Measurements from ENCODE around the gene SMIM26. TPM values are rescaled to one million over a fixed set of nuclear protein-coding genes. Genes with fewer than 3 reads are reported as not detected.

Gene SMIM26
- total RNA-seq, 1 donor from 2014 or later, result 126 TPM

- no peak overlapping the region for H3K9ac ChIP-seq (ENCODE audit: low read depth in 1 of 3, low read length in 3 of 3)
- peaks cover 40 to 62% (median 58%) of the 10 kb centered on the region in 3 donors for H3K36me3 ChIP-seq (ENCODE audit: control insufficient read depth in 3 of 3, insufficient read depth in 3 of 3, low read length in 3 of 3)
- no peaks in the 10 kb centered on the region for H3K4me1 ChIP-seq (ENCODE audit: control insufficient read depth in 3 of 3, insufficient read depth in 3 of 3, low read length in 3 of 3)
Measured at GRCh38 chr20:18533978-18534644, 33.1 kb upstream of the SMIM26 start.

GRCh38 chr20:18537651-18538050, 29.6 kb upstream of the SMIM26 start:
- H3K9ac ChIP-seq (ENCODE audit: low read depth in 1 of 3, low read length in 3 of 3), result no peak overlapping the region
- H3K27me3 ChIP-seq (ENCODE audit: control insufficient read depth in 3 of 3, insufficient read depth in 3 of 3, low read length in 3 of 3), result no peaks in the 10 kb centered on the region
- no peak overlapping the region for H3K4me3 ChIP-seq (ENCODE audit: low read length in 3 of 3)
- H3K9me3 ChIP-seq (ENCODE audit: control insufficient read depth in 3 of 3, low read length in 3 of 3), result no peaks in the 10 kb centered on the region
- H3K27ac ChIP-seq (ENCODE audit: low read depth, low read length), result no peak overlapping the region
- peaks cover 30 to 50% (median 49%) of the 10 kb centered on the region in 3 donors for H3K36me3 ChIP-seq (ENCODE audit: control insufficient read depth in 3 of 3, insufficient read depth in 3 of 3, low read length in 3 of 3)
- no peaks in the 10 kb centered on the region for H3K4me1 ChIP-seq (ENCODE audit: control insufficient read depth in 3 of 3, insufficient read depth in 3 of 3, low read length in 3 of 3)

More at GRCh38 chr20:18533978-18534644, 33.1 kb upstream of the SMIM26 start:
- no peaks in the 10 kb centered on the region for H3K27me3 ChIP-seq (ENCODE audit: control insufficient read depth in 3 of 3, insufficient read depth in 3 of 3, low read length in 3 of 3)
- H3K4me3 ChIP-seq (ENCODE audit: low read length in 3 of 3), result no peak overlapping the region
- no peak overlapping the region for H3K27ac ChIP-seq (ENCODE audit: low read depth, low read length)
- no peaks in the 10 kb centered on the region for H3K9me3 ChIP-seq (ENCODE audit: control insufficient read depth in 3 of 3, low read length in 3 of 3)

DNA sequence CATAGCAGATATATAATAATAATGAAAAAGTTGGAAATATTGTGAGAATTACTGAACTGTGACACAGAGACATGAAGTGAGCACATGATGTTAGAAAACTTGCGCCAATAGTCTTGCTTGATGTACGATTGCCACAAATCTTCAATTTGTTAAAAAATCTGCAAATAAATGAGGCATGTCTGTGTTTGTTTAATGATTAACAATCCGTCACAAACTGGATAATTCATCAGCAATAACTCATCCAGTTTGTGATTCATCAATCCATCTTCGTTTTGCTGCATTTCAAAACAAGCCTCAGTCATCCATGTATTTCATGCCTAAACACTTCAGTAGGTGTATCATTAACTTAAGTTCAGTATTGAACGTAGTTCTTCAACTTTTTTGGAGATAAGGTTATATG, 25.5 kb upstream of the SMIM26 start:
- Histone ChIP-seq H3K4me3 (ENCODE audit: low read length in 3 of 3) (no peak overlapping the region), H3K36me3 (ENCODE audit: control insufficient read depth in 3 of 3, insufficient read depth in 3 of 3, low read length in 3 of 3) (peaks cover 20 to 63% (median 55%) of the 10 kb centered on the region in 3 donors), H3K4me1 (ENCODE audit: control insufficient read depth in 3 of 3, insufficient read depth in 3 of 3, low read length in 3 of 3) (no peaks in the 10 kb centered on the region), H3K27me3 (ENCODE audit: control insufficient read depth in 3 of 3, insufficient read depth in 3 of 3, low read length in 3 of 3) (no peaks in the 10 kb centered on the region), H3K9ac (ENCODE audit: low read depth in 1 of 3, low read length in 3 of 3) (no peak overlapping the region), H3K27ac (ENCODE audit: low read depth, low read length) (no peak overlapping the region), H3K9me3 (ENCODE audit: control insufficient read depth in 3 of 3, low read length in 3 of 3) (no peaks in the 10 kb centered on the region)

DNA sequence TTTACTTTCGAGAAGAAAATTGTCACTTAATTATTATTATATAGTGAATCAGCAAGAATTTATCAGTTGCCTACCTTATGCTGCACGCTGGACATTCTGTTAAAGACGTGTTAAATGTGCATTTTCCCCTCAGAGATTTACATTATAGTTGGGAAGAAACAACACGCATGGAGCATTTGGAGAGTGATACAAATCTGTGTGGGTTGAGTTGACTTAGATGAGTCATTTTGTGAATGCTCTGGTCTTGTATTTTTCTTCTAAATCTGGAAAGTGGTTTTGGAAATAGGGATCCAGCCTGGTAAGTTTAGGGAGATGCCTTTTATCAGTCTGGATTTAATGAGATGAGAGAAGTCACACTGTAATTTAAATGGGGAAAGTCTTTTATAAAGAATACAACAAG, 24.0 kb upstream of the SMIM26 start:
- peaks cover 25 to 67% (median 58%) of the 10 kb centered on the region in 3 donors for H3K36me3 ChIP-seq (ENCODE audit: control insufficient read depth in 3 of 3, insufficient read depth in 3 of 3, low read length in 3 of 3)

DNA sequence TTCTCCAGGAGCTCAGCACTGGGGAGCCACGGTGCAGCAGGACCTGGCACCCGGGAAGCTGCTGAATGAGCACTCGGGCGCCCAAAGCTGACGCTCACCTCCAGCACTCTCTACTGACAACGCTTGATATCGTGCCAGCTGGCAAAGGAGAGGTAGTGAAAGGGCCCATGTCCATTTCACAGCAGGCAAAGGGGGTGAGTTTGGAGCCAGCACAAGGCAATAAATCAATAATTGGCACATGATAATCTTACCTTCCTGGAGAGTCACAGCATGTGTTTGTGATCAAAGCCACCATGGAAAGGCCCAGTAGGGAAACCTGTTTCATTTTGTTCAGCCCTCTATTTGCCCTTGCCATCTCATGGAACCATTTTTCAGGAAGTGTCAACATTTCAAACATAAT, 23.3 kb upstream of the SMIM26 start:
- Histone ChIP-seq H3K4me1 (ENCODE audit: control insufficient read depth in 3 of 3, insufficient read depth in 3 of 3, low read length in 3 of 3) (no peaks in the 10 kb centered on the region), H3K9ac (ENCODE audit: low read depth in 1 of 3, low read length in 3 of 3) (no peak overlapping the region), H3K27ac (ENCODE audit: low read depth, low read length) (no peak overlapping the region), H3K27me3 (ENCODE audit: control insufficient read depth in 3 of 3, insufficient read depth in 3 of 3, low read length in 3 of 3) (no peaks in the 10 kb centered on the region), H3K4me3 (ENCODE audit: low read length in 3 of 3) (no peak overlapping the region), H3K9me3 (ENCODE audit: control insufficient read depth in 3 of 3, low read length in 3 of 3) (no peaks in the 10 kb centered on the region), H3K36me3 (ENCODE audit: control insufficient read depth in 3 of 3, insufficient read depth in 3 of 3, low read length in 3 of 3) (peaks cover 29 to 67% (median 62%) of the 10 kb centered on the region in 3 donors)

More for the DNA sequence above, 24.0 kb upstream of the SMIM26 start:
- H3K27ac ChIP-seq (ENCODE audit: low read depth, low read length), result no peak overlapping the region
- no peaks in the 10 kb centered on the region for H3K4me1 ChIP-seq (ENCODE audit: control insufficient read depth in 3 of 3, insufficient read depth in 3 of 3, low read length in 3 of 3)
- H3K9me3 ChIP-seq (ENCODE audit: control insufficient read depth in 3 of 3, low read length in 3 of 3), result no peaks in the 10 kb centered on the region
- no peak overlapping the region for H3K9ac ChIP-seq (ENCODE audit: low read depth in 1 of 3, low read length in 3 of 3)
- no peaks in the 10 kb centered on the region for H3K27me3 ChIP-seq (ENCODE audit: control insufficient read depth in 3 of 3, insufficient read depth in 3 of 3, low read length in 3 of 3)
- H3K4me3 ChIP-seq (ENCODE audit: low read length in 3 of 3), result no peak overlapping the region

GRCh38 chr20:18545566-18545965, 21.7 kb upstream of the SMIM26 start:
- no peaks in the 10 kb centered on the region for H3K9me3 ChIP-seq (ENCODE audit: control insufficient read depth in 3 of 3, low read length in 3 of 3)
- no peak overlapping the region for H3K4me3 ChIP-seq (ENCODE audit: low read length in 3 of 3)
- no peak overlapping the region for H3K27ac ChIP-seq (ENCODE audit: low read depth, low read length)
- no peaks in the 10 kb centered on the region for H3K4me1 ChIP-seq (ENCODE audit: control insufficient read depth in 3 of 3, insufficient read depth in 3 of 3, low read length in 3 of 3)
- H3K27me3 ChIP-seq (ENCODE audit: control insufficient read depth in 3 of 3, insufficient read depth in 3 of 3, low read length in 3 of 3), result no peaks in the 10 kb centered on the region
- H3K9ac ChIP-seq (ENCODE audit: low read depth in 1 of 3, low read length in 3 of 3), result no peak overlapping the region
- peaks cover 29 to 70% (median 60%) of the 10 kb centered on the region in 3 donors for H3K36me3 ChIP-seq (ENCODE audit: control insufficient read depth in 3 of 3, insufficient read depth in 3 of 3, low read length in 3 of 3)

DNA sequence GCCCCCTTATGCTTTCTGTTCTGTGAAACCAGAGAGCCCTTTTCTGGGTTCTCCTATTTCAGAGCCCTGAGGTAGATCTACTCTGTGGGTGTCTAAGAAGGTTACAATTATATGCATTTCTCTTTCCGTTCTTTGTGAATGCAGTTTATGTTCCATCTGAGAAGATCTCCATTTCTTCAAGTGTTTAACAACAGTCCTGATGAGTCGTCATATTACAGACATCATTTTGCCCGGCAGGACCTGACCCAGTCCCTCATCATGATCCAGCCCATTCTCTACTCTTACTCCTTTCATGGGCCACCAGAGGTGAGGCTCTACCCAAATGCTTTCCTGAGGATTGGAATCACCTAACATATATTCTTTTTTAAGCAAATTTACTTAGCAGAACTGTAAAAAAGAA, 18.8 kb upstream of the SMIM26 start:
- Histone ChIP-seq H3K36me3 (ENCODE audit: control insufficient read depth in 3 of 3, insufficient read depth in 3 of 3, low read length in 3 of 3) (peaks cover 26 to 56% (median 49%) of the 10 kb centered on the region in 3 donors), H3K27ac (ENCODE audit: low read depth, low read length) (no peak overlapping the region), H3K4me1 (ENCODE audit: control insufficient read depth in 3 of 3, insufficient read depth in 3 of 3, low read length in 3 of 3) (no peaks in the 10 kb centered on the region), H3K9me3 (ENCODE audit: control insufficient read depth in 3 of 3, low read length in 3 of 3) (no peaks in the 10 kb centered on the region), H3K9ac (ENCODE audit: low read depth in 1 of 3, low read length in 3 of 3) (no peak overlapping the region), H3K27me3 (ENCODE audit: control insufficient read depth in 3 of 3, insufficient read depth in 3 of 3, low read length in 3 of 3) (no peaks in the 10 kb centered on the region), H3K4me3 (ENCODE audit: low read length in 3 of 3) (no peak overlapping the region)

GRCh38 chr20:18553746-18554145, 13.5 kb upstream of the SMIM26 start:
- Histone ChIP-seq H3K4me1 (ENCODE audit: control insufficient read depth in 3 of 3, insufficient read depth in 3 of 3, low read length in 3 of 3) (no peaks in the 10 kb centered on the region), H3K36me3 (ENCODE audit: control insufficient read depth in 3 of 3, insufficient read depth in 3 of 3, low read length in 3 of 3) (peaks cover 25 to 38% (median 27%) of the 10 kb centered on the region in 3 donors), H3K9me3 (ENCODE audit: control insufficient read depth in 3 of 3, low read length in 3 of 3) (no peaks in the 10 kb centered on the region), H3K27me3 (ENCODE audit: control insufficient read depth in 3 of 3, insufficient read depth in 3 of 3, low read length in 3 of 3) (no peaks in the 10 kb centered on the region), H3K4me3 (ENCODE audit: low read length in 3 of 3) (no peak overlapping the region), H3K27ac (ENCODE audit: low read depth, low read length) (no peak overlapping the region), H3K9ac (ENCODE audit: low read depth in 1 of 3, low read length in 3 of 3) (no peak overlapping the region)

DNA sequence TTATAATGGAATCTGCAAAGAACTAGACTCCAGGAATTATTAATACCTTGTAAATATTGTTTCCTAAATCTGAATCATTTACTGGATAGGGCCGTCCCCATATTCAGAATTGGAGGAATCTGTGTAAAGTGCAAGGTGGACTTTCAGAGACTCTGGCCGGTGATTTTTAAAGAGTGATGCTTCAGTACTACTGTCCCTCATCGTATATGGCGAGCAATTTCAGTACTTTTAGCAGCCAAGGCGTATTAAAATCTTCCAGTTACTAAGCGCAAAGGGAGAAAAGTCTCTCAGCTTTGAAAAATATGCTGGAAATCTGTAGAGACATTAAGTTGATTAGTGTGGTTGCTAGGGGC, 483 bp downstream of the SMIM26 start:
- peaks cover 3 to 8% (median 6%) of the 10 kb centered on the region in 3 donors for H3K4me1 ChIP-seq (ENCODE audit: control insufficient read depth in 3 of 3, insufficient read depth in 3 of 3, low read length in 3 of 3)
- H3K27me3 ChIP-seq (ENCODE audit: control insufficient read depth in 3 of 3, insufficient read depth in 3 of 3, low read length in 3 of 3), result no peaks in the 10 kb centered on the region
- peak overlapping the region; percentile 95 to 98 (median 97) for H3K4me3 ChIP-seq (ENCODE audit: low read length in 3 of 3)
- peaks cover 8 to 14% (median 13%) of the 10 kb centered on the region in 3 donors for H3K36me3 ChIP-seq (ENCODE audit: control insufficient read depth in 3 of 3, insufficient read depth in 3 of 3, low read length in 3 of 3)
- H3K27ac ChIP-seq (ENCODE audit: low read depth, low read length), result peak overlapping the region; percentile 89
- no peaks in the 10 kb centered on the region for H3K9me3 ChIP-seq (ENCODE audit: control insufficient read depth in 3 of 3, low read length in 3 of 3)
- H3K9ac ChIP-seq (ENCODE audit: low read depth in 1 of 3, low read length in 3 of 3), result peak overlapping the region; percentile 96 to 98 (median 97)

DNA sequence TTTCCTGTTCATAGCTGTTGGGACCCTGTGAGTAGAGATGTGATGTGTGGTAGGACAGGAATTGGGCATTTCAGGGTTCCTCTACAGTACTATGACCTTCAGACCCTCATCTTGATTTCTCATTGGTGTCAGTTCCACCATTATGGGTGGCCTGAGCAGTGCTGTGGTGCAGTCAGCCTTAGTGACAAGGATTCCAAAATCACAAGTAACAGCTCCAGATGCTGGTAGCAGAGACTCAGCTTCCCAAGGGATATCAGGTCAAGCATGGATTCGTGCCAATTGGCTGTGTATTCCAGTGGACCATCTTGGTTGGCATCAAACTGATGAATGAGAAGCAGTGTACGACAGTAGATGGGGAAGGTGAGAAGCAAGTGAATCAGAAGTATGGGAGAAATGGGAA, 3.8 kb downstream of the SMIM26 start:
- no peak overlapping the region for H3K27ac ChIP-seq (ENCODE audit: low read depth, low read length)
- H3K4me1 ChIP-seq (ENCODE audit: control insufficient read depth in 3 of 3, insufficient read depth in 3 of 3, low read length in 3 of 3), result peaks cover 3 to 8% (median 6%) of the 10 kb centered on the region in 3 donors
- H3K36me3 ChIP-seq (ENCODE audit: control insufficient read depth in 3 of 3, insufficient read depth in 3 of 3, low read length in 3 of 3), result peaks cover 8 to 14% (median 13%) of the 10 kb centered on the region in 3 donors
- H3K4me3 ChIP-seq (ENCODE audit: low read length in 3 of 3), result no peak overlapping the region
- no peak overlapping the region for H3K9ac ChIP-seq (ENCODE audit: low read depth in 1 of 3, low read length in 3 of 3)
- no peaks in the 10 kb centered on the region for H3K27me3 ChIP-seq (ENCODE audit: control insufficient read depth in 3 of 3, insufficient read depth in 3 of 3, low read length in 3 of 3)
- no peaks in the 10 kb centered on the region for H3K9me3 ChIP-seq (ENCODE audit: control insufficient read depth in 3 of 3, low read length in 3 of 3)
